Activated CD4-positive, alpha-beta T cell treated with anti-CD3 and anti-CD28 coated beads for 48 hours (primary cell): ENCODE data around the gene FITM2.
A peak's percentile ranks its signal among the peaks of the same experiment; 100 is the strongest.
"Not testable (repeated sequence)": the region's sequence is repeated elsewhere in the genome, so short reads cannot be mapped to it uniquely, and the experiment has no call there.

Experiments
- DNase-seq: peaks from one replicate; pipeline ENCODE4 v3.0.0-alpha.2; 2020

Gene FITM2

GRCh38 chr20:44328428-44328827, 17.4 kb upstream of the FITM2 start:
- no peak for DNase-seq

GRCh38 chr20:44327748-44328147, 16.7 kb upstream of the FITM2 start:
- not testable (repeated sequence) for DNase-seq

DNA sequence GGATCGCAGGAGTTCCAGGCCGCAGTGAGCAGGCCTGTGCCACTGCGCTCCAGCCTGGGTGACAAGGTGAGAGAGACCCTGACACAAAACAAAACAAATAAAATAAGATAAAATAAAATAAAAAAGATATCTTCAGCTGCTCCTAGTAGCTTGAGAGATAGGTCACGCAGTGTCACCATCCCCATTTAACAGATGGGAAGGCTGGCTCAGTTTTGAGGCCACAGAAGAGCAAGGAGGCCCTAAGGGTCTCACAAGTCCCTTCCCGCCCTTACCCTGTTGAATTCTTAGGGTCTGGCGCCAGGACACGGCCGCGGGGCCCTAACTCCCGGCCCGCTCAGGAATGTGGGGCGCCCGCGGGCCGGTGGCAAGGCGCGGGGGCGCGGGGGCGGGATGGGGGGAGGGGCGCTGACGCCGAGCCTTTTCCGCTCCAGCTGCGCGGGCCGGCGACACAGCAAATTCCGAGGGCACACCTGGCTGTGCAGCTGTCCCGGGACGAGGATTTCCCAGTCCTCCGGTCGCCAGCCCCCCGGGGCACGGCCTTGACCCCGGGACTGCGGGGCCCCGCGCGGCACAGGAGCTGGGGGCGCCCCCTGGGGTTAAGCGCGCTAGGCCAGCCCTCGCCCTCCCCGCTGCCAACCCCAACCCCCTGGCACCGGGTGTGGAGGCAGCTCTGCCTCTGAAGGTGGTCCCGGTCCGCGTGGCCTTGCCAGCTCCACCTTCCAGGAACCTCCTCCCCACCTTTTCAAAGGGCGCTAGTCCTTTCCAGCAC, 15.6 kb upstream of the FITM2 start:
- peak; percentile 28 for DNase-seq

- no peak for DNase-seq
Measured at GRCh38 chr20:44324343-44324742, 13.3 kb upstream of the FITM2 start.

DNA sequence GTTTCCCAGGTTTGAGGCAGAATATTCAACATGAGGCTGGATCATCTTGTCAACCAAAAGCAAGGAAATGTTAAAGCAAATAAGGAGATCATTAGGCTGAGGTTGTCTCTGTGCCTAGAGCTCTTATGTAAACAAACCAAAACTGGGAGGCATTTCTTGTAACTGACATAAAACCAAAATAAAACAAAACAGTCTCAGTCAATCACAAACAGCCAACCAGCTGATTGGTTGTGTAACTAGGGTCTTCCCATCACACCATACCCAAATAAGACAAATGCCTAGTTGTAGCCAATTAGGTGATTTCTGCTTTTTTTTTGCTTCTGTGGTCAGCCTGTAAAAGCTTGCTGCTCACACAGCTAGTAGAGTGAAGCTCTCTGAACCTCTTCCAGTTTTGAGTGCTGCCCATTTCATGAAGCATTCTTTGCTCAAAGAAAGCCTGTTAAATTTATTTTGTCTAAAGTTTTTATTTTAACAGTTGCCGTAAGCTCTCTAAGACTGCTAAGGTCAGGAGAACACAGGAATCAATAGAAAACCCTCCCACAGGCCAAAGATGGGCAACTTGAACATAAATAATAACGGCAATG, 8.9 kb upstream of the FITM2 start:
- no peak for DNase-seq

GRCh38 chr20:44314870-44315269, 3.9 kb upstream of the FITM2 start:
- DNase-seq: no peak

GRCh38 chr20:44309763-44310663, 989 bp downstream of the FITM2 start:
- no peak for DNase-seq

DNA sequence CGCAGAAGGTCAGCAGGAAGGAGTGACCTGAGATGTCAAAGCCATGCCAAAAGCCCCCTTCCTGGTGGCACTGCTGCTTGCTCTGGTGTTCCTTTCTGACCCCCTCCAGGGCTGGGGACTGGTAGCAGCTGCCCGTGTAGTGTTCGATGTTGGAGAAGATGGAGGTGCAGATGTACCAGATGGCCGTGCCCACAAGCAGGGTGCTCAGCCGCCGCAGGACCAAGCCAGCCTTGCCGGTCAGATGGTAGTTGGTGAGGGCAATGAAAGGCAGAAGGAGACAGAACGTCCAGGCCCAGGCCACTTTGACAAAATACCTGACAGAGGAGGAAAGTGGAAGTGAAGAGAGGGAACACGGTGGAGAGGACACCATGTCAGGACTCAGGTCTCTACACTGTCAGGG, 4.1 kb downstream of the FITM2 start:
- DNase-seq: no peak

GRCh38 chr20:44304383-44304782, 6.6 kb downstream of the FITM2 start:
- DNase-seq: no peak

GRCh38 chr20:44302736-44303135, 8.3 kb downstream of the FITM2 start:
- DNase-seq: no peak

GRCh38 chr20:44302026-44302669, 8.9 kb downstream of the FITM2 start:
- no peak for DNase-seq

DNA sequence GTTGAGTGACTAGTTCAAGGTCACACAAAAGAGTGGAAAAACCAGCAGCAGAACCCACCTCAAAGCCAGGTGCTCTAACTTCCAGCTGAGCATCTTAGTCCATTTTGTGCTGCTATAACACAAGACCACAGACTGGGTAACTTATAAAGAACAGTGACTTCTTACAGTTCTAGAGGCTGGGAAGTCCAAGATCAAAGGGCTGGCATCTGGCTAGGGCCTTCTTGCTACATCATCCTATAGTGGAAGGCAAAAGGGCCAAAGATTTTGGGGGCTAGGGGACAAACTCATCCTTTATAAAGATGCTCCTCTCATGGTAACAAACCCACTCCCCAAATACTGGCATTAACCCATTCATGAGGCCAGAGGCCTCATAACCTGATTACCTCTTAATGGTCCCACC, 9.7 kb downstream of the FITM2 start:
- no peak for DNase-seq

GRCh38 chr20:44299011-44299535, 11.9 kb downstream of the FITM2 start:
- DNase-seq: not testable (repeated sequence)

- no peak for DNase-seq
Measured at GRCh38 chr20:44297721-44298120, 13.3 kb downstream of the FITM2 start.

DNA sequence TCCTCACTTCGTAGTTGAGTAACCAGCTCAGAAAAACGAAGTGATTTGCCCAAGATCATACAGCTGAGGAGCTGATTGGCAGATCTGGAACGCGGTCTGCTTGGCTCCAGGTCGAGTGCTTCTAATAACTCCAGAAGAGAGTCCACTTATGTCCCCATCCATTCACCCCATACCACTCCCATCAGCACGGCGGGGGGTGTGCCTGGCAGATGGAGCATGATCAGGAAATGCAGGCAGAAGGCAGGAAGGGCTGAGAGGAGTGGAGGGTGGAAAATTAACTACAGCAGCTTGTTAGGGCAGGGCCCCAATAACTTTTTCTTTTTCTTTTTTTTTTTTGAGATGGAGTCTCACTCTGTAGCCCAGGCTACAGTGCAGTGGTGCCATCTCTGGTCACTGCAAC, 15.0 kb downstream of the FITM2 start:
- no peak for DNase-seq

DNA sequence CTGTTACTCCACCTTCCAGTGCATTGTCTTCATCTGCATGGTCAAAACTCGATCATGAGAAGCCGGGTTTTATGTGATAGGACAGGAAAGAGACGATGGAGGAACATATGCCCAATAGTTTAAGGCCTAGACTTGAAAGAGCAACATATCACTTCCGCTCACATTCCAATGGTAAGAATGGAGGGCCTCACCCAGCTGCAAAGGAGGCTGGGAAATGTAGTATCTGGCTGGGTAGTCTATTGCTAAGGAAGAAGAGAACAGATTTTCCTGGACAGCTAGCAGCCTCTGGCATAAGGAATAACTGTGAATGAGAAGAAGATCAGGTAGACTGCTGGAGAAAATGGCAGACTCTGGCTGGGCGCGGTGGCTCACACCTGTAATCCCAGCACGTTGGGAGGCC, 19.2 kb downstream of the FITM2 start:
- DNase-seq: no peak

DNA sequence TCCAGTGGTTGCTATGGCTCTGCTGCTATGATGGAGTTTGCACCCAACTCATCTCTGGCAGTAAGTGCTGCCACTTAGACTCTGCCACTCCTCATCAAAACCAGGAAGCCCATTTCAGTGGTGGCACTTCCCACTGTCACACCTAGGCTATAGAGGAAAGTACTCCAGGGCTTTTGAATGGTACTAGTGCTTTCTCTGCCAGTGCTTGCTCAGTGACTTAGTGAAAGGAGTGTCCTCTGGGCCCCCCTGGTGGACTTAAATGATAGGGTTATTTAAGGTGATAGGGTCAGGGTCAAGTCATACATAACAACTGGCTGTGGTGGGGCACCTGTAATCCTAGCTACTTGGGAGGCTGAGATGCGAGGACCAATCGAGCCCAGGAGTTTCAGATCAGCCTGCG, 22.8 kb downstream of the FITM2 start:
- DNase-seq: no peak

GRCh38 chr20:44287272-44288097, 23.5 kb downstream of the FITM2 start:
- no peak for DNase-seq

GRCh38 chr20:44284032-44284431, 27.0 kb downstream of the FITM2 start:
- no peak for DNase-seq

GRCh38 chr20:44282192-44282591, 28.8 kb downstream of the FITM2 start:
- no peak for DNase-seq

- DNase-seq: no peak
Measured at GRCh38 chr20:44280387-44280786, 30.6 kb downstream of the FITM2 start.

DNA sequence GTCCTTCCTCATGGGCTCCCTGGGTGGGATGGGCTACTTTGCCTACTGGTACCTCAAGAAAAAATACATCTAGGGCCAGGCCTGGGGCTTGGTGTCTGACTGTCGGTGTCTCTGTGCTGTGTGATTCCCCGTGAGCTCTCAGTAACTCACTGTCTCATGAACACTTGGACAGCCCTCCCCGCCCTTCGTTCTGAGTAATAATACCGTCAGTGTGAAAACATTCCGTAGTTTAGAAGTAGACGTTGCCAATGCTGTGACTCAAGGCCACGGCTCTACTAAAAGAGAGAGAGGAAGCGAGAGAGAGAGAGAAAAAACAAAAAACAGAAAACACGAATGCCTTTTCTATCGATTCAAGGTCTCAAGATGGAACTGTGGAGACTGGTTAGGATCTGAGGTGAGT, 31.8 kb downstream of the FITM2 start:
- DNase-seq: no peak
